Colonic mucosa (tissue), 4 donors: ENCODE results near the gene DHRS4. TPM values are rescaled to one million over a fixed set of nuclear protein-coding genes. Genes with fewer than 3 reads are reported as not detected.
"Not testable (repeated sequence)": the region's sequence is repeated elsewhere in the genome, so short reads cannot be mapped to it uniquely, and the experiment has no call there.

Source experiments
- DNase-seq: peaks from one replicate; pipeline ENCODE4 v3.0.0-alpha.2; 2020
- H3K27ac ChIP-seq: fragments of 200-600 bp; one replicate; pipeline ENCODE4 v1.8.0; 2021
- H3K27me3 ChIP-seq: fragments of 200-600 bp; one replicate; pipeline ENCODE4 v1.8.0; 2021
- H3K36me3 ChIP-seq: fragments of 200-600 bp; one replicate; pipeline ENCODE4 v1.8.0; 2021
- H3K4me1 ChIP-seq: fragments of 200-600 bp; one replicate; pipeline ENCODE4 v1.8.0; 2021; ENCODE audit warnings: mild to moderate bottlenecking
- H3K4me3 ChIP-seq: fragments of 200-600 bp; one replicate; pipeline ENCODE4 v1.8.0; 2021
- H3K9ac ChIP-seq, 2 donors: one replicate each; pipeline ENCODE4 v1.7.0; 2013; ENCODE audit warnings: control low read depth in 2 of 2, low read depth in 2 of 2, low read length in 2 of 2
- H3K9me3 ChIP-seq: fragments of 200-600 bp; one replicate; pipeline ENCODE4 v1.8.0; 2021
- intact Hi-C: fragments of 100-400 bp; cut with DNase I; formaldehyde crosslinking; loops from one replicate; pipeline ENCODE4 v1.14.1; 2022
- total RNA-seq, 2 donors: library from RNA; stranded (reverse); fragmentation: NEBNext Ultra II Directional in 1 of 2; extraction: Animal tissue kit (Norgen Biotek cat#: 25700) in 1 of 2; gene quantifications; one replicate each; pipeline ENCODE4 v1.2.1, GENCODE V29; 2021
- TF ChIP-seq, protein P1 (sequence below): fragments of 200-600 bp; IDR thresholded peaks from one replicate; pipeline ENCODE4 v1.8.0; 2022; ENCODE audit warnings: antibody characterized with exemption, mild to moderate bottlenecking
- donor health status: healthy.
- donor health status: DM: no; HTN: no; CAD: no.
- donor health status: DM: no; HTN: no; CAD: no.

DHRS4 gene
- total RNA-seq, 2 donors from 2014 or later, result 34.0 to 74.4 TPM

GRCh38 chr14:23977208-23977607 lies 23.6 kb downstream of the DHRS4 start:
- H3K36me3 ChIP-seq, H3K9me3 ChIP-seq, H3K9ac ChIP-seq, H3K27me3 ChIP-seq, H3K4me3 ChIP-seq, H3K4me1 ChIP-seq, DNase-seq, intact Hi-C loops, H3K27ac ChIP-seq: not testable (repeated sequence)
- TF ChIP-seq, protein P1, sequence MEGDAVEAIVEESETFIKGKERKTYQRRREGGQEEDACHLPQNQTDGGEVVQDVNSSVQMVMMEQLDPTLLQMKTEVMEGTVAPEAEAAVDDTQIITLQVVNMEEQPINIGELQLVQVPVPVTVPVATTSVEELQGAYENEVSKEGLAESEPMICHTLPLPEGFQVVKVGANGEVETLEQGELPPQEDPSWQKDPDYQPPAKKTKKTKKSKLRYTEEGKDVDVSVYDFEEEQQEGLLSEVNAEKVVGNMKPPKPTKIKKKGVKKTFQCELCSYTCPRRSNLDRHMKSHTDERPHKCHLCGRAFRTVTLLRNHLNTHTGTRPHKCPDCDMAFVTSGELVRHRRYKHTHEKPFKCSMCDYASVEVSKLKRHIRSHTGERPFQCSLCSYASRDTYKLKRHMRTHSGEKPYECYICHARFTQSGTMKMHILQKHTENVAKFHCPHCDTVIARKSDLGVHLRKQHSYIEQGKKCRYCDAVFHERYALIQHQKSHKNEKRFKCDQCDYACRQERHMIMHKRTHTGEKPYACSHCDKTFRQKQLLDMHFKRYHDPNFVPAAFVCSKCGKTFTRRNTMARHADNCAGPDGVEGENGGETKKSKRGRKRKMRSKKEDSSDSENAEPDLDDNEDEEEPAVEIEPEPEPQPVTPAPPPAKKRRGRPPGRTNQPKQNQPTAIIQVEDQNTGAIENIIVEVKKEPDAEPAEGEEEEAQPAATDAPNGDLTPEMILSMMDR, result peak; percentile 37

- DNase-seq, result peak; percentile 53
- H3K27ac ChIP-seq, result peak overlapping the region; percentile 53
- H3K4me1 ChIP-seq, H3K27me3 ChIP-seq, H3K9me3 ChIP-seq, H3K4me3 ChIP-seq, H3K9ac ChIP-seq, H3K36me3 ChIP-seq, intact Hi-C loops: not testable (repeated sequence)
Measured at GRCh38 chr14:23981951-23982813, 28.6 kb downstream of the DHRS4 start.

GRCh38 chr14:23984891-23985602 lies 31.5 kb downstream of the DHRS4 start:
- Histone ChIP-seq H3K36me3 (no peaks in the 10 kb centered on the region), H3K9ac (no peak overlapping the region), H3K27me3 (no peaks in the 10 kb centered on the region), H3K4me3 (no peak overlapping the region), H3K9me3 (no peaks in the 10 kb centered on the region), H3K4me1 (peaks cover 6% of the 10 kb centered on the region), H3K27ac (no peak overlapping the region)
- TF ChIP-seq, protein P1, result no peak
- intact Hi-C loops, result no loop called here
- DNase-seq, result no peak

GRCh38 chr14:23988223-23988606 lies 34.6 kb downstream of the DHRS4 start:
- H3K36me3 ChIP-seq, DNase-seq, H3K27me3 ChIP-seq, H3K4me1 ChIP-seq, intact Hi-C loops, H3K9me3 ChIP-seq: not testable (repeated sequence)
- peak overlapping the region; percentile 37 for H3K4me3 ChIP-seq
- peak overlapping the region; percentile 76 for H3K27ac ChIP-seq
- H3K9ac ChIP-seq, result peak overlapping the region in 1 of 2 donors; percentile 40

- Histone ChIP-seq H3K27ac (peak within 1 kb of the TSS; percentile 76), H3K4me3 (peak within 1 kb of the TSS; percentile 37), H3K9ac (peak within 1 kb of the TSS; percentile 28 to 86)
- DNase-seq, result peak; percentile 94
- H3K36me3 ChIP-seq, H3K9me3 ChIP-seq, H3K27me3 ChIP-seq, H3K4me1 ChIP-seq, intact Hi-C loops: not testable (repeated sequence)
Measured at GRCh38 chr14:23988607-23989363, 35.2 kb downstream of the DHRS4 start, which contains the start of gene DHRS4L2. TSS of gene DHRS4L2 (plus strand) at chr14:23988929. CDS start at chr14:23988948, 19 bp downstream.

DNA sequence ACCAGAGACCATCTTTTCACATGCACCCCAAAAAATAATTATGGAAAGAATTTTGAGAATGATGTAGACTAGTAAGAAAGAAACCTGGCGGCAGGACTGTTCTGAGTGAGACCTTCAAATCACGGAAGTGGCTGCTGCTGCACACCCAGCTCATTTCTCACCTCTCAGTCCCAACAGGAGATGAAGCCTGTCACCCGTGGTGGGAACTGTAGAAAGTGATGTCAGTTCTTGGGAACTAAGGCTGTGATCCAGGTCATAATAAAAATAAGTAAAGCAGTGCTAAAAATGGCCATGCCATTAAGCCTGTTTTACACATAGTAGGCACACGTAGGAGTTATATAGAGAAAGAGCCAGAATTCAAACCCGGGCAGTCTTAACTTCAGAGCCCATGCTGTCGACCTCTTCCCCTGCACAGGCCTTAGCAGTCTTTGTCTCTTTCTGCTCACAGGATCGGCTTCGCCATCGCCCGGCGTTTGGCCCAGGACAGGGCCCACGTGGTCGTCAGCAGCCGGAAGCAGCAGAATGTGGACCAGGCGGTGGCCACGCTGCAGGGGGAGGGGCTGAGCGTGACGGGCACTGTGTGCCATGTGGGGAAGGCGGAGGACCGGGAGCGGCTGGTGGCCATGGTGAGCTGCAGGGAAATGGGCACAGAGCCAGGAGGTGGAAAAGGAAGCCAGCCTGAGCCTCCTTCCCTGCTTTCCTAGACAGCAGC lies 36.3 kb downstream of the DHRS4 start:
- H3K4me3 ChIP-seq, H3K9me3 ChIP-seq, intact Hi-C loops, H3K4me1 ChIP-seq, H3K36me3 ChIP-seq, H3K27me3 ChIP-seq: not testable (repeated sequence)
- H3K9ac ChIP-seq, result peak overlapping the region in 1 of 2 donors; percentile 86
- peak; percentile 90 for DNase-seq
- H3K27ac ChIP-seq, result peak overlapping the region; percentile 76

- H3K4me1 ChIP-seq, DNase-seq, H3K9me3 ChIP-seq, H3K9ac ChIP-seq, H3K27ac ChIP-seq, H3K27me3 ChIP-seq, H3K4me3 ChIP-seq, intact Hi-C loops, H3K36me3 ChIP-seq: not testable (repeated sequence)
Measured at GRCh38 chr14:23990961-23991360, 37.4 kb downstream of the DHRS4 start.

DNA sequence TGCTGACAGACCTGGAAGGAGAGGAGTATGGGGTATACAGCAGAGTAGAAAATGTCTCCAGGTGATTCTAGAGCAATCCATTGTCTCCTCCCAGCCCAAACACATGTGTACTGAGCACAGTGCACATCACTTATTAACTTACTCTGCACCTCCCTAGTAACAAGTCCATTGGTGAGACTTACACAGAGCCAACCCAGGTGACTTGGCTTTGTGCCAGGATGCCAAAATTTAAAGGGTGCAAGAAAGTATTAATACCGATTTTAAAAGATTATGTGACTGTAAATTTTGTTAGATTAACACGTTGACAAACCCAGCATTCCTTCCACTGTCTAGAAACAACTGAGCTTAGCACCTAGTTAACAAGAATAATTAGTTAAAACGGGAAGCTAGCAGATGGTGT lies 39.5 kb downstream of the DHRS4 start:
- H3K4me3 ChIP-seq, H3K4me1 ChIP-seq, H3K9ac ChIP-seq, H3K9me3 ChIP-seq, DNase-seq, H3K27ac ChIP-seq, H3K27me3 ChIP-seq, intact Hi-C loops, H3K36me3 ChIP-seq: not testable (repeated sequence)

DNA sequence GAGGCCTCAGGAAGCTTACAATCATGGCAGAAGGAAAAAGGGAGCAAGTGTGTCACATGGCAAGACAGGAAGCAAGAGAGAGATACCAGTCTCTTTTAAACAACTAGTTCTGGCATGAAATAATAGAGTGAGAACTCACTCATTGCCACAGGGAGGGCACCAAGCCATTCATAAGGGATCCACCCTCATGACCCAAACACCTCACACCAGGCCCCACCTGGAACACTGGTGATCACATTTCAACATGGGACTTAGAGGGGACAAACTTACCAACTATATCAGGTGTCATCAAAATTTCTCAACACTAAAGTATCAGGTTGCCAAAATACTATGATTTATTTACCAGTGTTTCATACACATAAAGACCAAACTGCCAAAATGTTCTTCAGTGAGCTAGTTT lies 42.4 kb downstream of the DHRS4 start:
- H3K9ac ChIP-seq, H3K4me1 ChIP-seq, H3K27me3 ChIP-seq, intact Hi-C loops, H3K36me3 ChIP-seq, DNase-seq, H3K27ac ChIP-seq, H3K4me3 ChIP-seq, H3K9me3 ChIP-seq: not testable (repeated sequence)

DNA sequence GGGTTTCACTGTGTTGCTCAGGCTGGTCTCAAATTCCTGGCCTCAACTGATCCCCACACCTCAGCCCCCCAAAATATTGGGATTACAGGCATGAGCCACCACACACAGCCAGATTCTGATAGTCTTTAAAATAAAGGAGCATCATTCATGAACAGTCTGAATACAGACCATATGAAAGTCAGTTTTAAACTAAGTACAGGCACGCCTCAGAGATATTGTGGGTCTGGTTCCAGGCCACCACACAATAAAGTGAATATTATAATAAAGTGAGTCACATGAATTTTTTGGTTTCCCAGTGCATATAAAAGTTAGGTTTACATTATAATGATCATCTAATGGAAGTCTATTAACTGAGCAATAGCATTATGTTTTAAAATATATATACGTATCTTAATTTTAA lies 43.3 kb downstream of the DHRS4 start:
- H3K27ac ChIP-seq, H3K9ac ChIP-seq, H3K27me3 ChIP-seq, H3K9me3 ChIP-seq, H3K36me3 ChIP-seq, intact Hi-C loops, H3K4me1 ChIP-seq, DNase-seq, H3K4me3 ChIP-seq: not testable (repeated sequence)
